ENCODE results near the gene C1QTNF5. TPM values are rescaled to one million over a fixed set of nuclear protein-coding genes. Genes with fewer than 3 reads are reported as not detected.

Gene C1QTNF5
- total and polyA plus RNA-seq, 9 donors: 4.4 to 25.7 (median 10.8) TPM

DNA sequence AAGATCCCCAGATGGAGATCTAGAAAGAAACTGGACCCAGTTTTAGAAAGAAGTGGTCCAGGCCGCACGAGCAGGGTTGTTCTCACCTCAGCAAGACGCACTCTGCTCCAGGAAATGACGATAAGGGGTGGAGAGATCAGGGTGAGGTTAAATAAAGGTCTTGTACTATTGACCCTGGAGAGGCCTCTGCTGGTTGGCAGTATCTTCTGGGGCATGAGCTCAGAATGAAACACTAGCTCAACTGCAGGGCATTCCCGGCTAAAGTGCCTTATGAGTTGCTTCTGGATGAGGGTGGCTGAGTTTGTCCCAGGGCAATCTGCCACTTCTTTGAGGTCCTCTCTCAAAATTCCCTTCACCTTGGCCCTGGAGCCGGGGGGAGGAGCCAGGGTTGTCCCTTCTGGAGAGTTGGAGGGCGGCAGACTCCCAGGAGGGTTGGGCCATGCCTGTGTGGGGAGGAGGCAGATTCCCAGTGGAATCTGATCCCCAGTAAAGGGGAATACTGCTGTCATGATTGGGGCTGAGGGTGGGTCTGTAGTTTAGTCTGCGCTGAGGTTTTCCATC lies 29.9 kb upstream of the C1QTNF5 start:
- peak in 2 of 5 donors; percentile 19 to 40 for DNase-seq
- Histone ChIP-seq H3K27ac (no peak overlapping the region), H3K4me3 (no peak overlapping the region), H3K27me3 (no peaks in the 10 kb centered on the region), H3K4me1 (ENCODE audit: insufficient read depth) (peaks cover 12% of the 10 kb centered on the region), H3K9me3 (no peaks in the 10 kb centered on the region), H3K36me3 (no peaks in the 10 kb centered on the region)
- no peak for TF ChIP-seq EP300 (IDR thresholded peaks at IDR 0.05)
- TF ChIP-seq, protein P1, sequence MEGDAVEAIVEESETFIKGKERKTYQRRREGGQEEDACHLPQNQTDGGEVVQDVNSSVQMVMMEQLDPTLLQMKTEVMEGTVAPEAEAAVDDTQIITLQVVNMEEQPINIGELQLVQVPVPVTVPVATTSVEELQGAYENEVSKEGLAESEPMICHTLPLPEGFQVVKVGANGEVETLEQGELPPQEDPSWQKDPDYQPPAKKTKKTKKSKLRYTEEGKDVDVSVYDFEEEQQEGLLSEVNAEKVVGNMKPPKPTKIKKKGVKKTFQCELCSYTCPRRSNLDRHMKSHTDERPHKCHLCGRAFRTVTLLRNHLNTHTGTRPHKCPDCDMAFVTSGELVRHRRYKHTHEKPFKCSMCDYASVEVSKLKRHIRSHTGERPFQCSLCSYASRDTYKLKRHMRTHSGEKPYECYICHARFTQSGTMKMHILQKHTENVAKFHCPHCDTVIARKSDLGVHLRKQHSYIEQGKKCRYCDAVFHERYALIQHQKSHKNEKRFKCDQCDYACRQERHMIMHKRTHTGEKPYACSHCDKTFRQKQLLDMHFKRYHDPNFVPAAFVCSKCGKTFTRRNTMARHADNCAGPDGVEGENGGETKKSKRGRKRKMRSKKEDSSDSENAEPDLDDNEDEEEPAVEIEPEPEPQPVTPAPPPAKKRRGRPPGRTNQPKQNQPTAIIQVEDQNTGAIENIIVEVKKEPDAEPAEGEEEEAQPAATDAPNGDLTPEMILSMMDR (IDR thresholded peaks at IDR 0.05): no peak
- no peak for TF ChIP-seq POLR2A (IDR thresholded peaks at IDR 0.05)
- WGBS, 3 donors: 70 to 78% (median 75%) methylated on average over 8 of the region's 8 CpGs
- intact Hi-C loops (cut with DNase I): no loop called here

GRCh38 chr11:119369132-119369925 lies 28.6 kb upstream of the C1QTNF5 start:
- Histone ChIP-seq H3K36me3 (no peaks in the 10 kb centered on the region), H3K27me3 (no peaks in the 10 kb centered on the region), H3K4me1 (ENCODE audit: insufficient read depth) (peaks cover 18% of the 10 kb centered on the region), H3K4me3 (no peak overlapping the region), H3K9me3 (no peaks in the 10 kb centered on the region), H3K27ac (peak overlapping the region; percentile 25 to 36)
- 67 to 74% (median 74%) methylated on average over 13 of the region's 13 CpGs for WGBS, 3 donors
- intact Hi-C loops (cut with DNase I): no loop called here
- peak in 1 of 5 donors; percentile 22 for DNase-seq
- no peak for TF ChIP-seq POLR2A (IDR thresholded peaks at IDR 0.05)
- TF ChIP-seq, protein P1 (IDR thresholded peaks at IDR 0.05): no peak
- TF ChIP-seq EP300 (IDR thresholded peaks at IDR 0.05): no peak

DNA sequence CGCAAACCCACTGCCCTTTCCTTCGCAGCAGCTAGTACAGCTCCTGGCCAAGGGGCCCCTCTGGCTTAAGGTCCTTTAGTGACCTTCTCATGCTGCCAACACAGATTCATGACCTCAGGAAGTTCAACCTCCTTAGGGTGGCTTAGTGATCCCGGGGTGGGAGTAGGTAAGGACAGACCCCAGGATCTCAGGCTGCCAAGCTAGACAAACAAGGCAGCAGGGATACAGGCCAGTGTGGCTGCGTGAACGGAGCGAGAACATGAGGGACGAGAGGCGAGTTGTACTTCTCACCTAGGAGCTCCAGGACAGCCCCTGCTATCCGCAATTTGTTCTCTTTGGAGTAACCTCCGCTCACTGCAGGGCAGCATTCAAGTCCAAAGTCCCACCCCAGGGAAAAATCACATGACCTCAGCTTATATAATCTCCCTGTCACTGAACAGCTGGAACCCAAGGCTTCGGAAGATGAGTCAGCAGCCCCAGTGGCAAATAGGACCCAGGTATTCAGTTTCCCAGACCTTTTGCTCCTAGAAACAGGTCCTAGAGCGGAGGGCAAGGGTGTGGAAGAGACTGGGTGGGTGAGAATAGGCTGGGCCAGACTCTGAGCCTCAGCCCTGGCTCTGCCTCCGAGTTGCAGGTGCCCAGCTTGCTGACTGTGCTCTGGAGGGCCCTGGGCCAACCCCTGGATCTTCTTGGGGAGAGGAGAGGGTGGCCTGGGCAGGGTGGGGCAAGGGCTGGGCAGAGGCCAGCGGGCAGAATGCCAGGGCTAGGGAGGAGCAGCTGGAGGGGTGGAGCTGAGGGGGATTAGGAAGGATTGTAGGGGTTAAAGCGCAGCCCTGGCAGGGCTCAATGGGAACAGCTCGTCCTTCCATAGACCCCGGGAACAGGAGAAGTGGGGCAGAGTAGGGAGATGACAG lies 27.7 kb upstream of the C1QTNF5 start:
- Histone ChIP-seq H3K9me3 (no peaks in the 10 kb centered on the region), H3K27ac (peak overlapping the region; percentile 25 to 36), H3K36me3 (no peaks in the 10 kb centered on the region), H3K4me3 (no peak overlapping the region), H3K4me1 (ENCODE audit: insufficient read depth) (peaks cover 19% of the 10 kb centered on the region), H3K27me3 (no peaks in the 10 kb centered on the region)
- peak; percentile 53 to 76 (median 70) for DNase-seq
- WGBS, 3 donors: 44 to 57% (median 53%) methylated on average over 17 of the region's 17 CpGs
- TF ChIP-seq, protein P1 (IDR thresholded peaks at IDR 0.05): no peak
- TF ChIP-seq EP300 (IDR thresholded peaks at IDR 0.05): no peak
- intact Hi-C loops (cut with DNase I): no loop called here

- Histone ChIP-seq H3K4me1 (ENCODE audit: insufficient read depth) (peaks cover 19% of the 10 kb centered on the region), H3K9me3 (no peaks in the 10 kb centered on the region), H3K27me3 (no peaks in the 10 kb centered on the region), H3K27ac (peak overlapping the region in 1 of 2 donors; percentile 36), H3K36me3 (no peaks in the 10 kb centered on the region), H3K4me3 (no peak overlapping the region)
- TF ChIP-seq, protein P1 (IDR thresholded peaks at IDR 0.05): no peak
- TF ChIP-seq EP300 (IDR thresholded peaks at IDR 0.05): no peak
- no peak for TF ChIP-seq POLR2A (IDR thresholded peaks at IDR 0.05)
- WGBS, 3 donors: 66 to 78% (median 73%) methylated on average over 9 of the region's 9 CpGs
- peak in 1 of 5 donors; percentile 30 for DNase-seq
- intact Hi-C loops (cut with DNase I): no loop called here
Measured at GRCh38 chr11:119367661-119368120, 27.0 kb upstream of the C1QTNF5 start.
